Measurements from ENCODE around the gene PDE6A. TPM values are rescaled to one million over a fixed set of nuclear protein-coding genes. Genes with fewer than 3 reads are reported as not detected.

Gene PDE6A
- polyA plus RNA-seq, 3 donors, result 0.01 TPM; not detected in 2

DNA sequence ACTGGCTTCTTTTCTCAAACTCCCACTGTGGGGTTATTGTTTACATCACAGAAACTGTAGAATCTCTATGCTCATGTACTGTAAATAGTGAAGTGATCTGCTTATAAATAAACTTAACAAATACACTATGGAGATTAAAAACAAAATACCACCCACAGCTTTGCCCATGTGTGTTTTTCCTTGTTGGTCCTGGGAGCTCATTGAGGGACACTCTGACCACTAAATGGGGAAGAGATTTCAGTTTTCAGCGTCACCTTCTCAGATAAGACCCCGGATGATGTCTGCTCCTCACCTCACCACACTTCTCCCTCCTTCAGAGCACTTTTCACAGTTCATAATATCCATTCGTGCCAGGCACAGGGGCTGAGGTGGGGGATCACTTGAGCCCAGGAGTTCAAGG is 89.7 kb downstream of the PDE6A start:
- Histone ChIP-seq H3K9me3 (replicated peaks in 1 of 2; ENCODE audit: control insufficient read depth in 1 of 2, insufficient read depth in 1 of 2, low read length in 2 of 2) (no peaks in the 10 kb centered on the region), H2AFZ (ENCODE audit: insufficient read depth, low read depth, low read length, poor library complexity, severe bottlenecking) (no peak overlapping the region), H3K27ac (ENCODE audit: low read depth in 1 of 2, low read length in 2 of 2) (no peak overlapping the region), H3K9ac (ENCODE audit: insufficient read depth, low read length, poor library complexity, severe bottlenecking) (no peak overlapping the region), H3K4me1 (ENCODE audit: control insufficient read depth in 1 of 2, insufficient read depth in 2 of 2, low read length in 2 of 2) (no peaks in the 10 kb centered on the region), H3K4me3 (replicated peaks in 1 of 3; ENCODE audit: low read depth in 2 of 3, low read length in 3 of 3) (no peak overlapping the region), H4K20me1 (ENCODE audit: insufficient read depth, low read length) (peaks cover 15% of the 10 kb centered on the region), H3K79me2 (ENCODE audit: insufficient read depth, low read length) (no peaks in the 10 kb centered on the region), H3K36me3 (replicated peaks in 1 of 2; ENCODE audit: control insufficient read depth in 1 of 2, insufficient read depth in 2 of 2, low read length in 2 of 2) (peaks cover 22 to 50% of the 10 kb centered on the region in 2 donors), H3K4me2 (replicated peaks; ENCODE audit: extremely low read depth, low read length, poor library complexity, severe bottlenecking) (no peak overlapping the region), H3K27me3 (ENCODE audit: control insufficient read depth in 2 of 2, insufficient read depth in 2 of 2, low read length in 2 of 2) (no peaks in the 10 kb centered on the region)
- Mint-ChIP-seq H3K4me1 (peaks cover 8% of the 10 kb centered on the region), H3K36me3 (peaks cover 45 to 56% of the 10 kb centered on the region in 2 donors), H3K4me3 (no peak overlapping the region), H3K27ac (no peak overlapping the region), H3K27me3 (ENCODE audit: low read depth in 3 of 3) (no peaks in the 10 kb centered on the region), H3K9me3 (no peaks in the 10 kb centered on the region)
- DNase-seq, result no peak
- intact Hi-C loops (cut with micrococcal nuclease), result no loop called here
- TF ChIP-seq, protein P1, sequence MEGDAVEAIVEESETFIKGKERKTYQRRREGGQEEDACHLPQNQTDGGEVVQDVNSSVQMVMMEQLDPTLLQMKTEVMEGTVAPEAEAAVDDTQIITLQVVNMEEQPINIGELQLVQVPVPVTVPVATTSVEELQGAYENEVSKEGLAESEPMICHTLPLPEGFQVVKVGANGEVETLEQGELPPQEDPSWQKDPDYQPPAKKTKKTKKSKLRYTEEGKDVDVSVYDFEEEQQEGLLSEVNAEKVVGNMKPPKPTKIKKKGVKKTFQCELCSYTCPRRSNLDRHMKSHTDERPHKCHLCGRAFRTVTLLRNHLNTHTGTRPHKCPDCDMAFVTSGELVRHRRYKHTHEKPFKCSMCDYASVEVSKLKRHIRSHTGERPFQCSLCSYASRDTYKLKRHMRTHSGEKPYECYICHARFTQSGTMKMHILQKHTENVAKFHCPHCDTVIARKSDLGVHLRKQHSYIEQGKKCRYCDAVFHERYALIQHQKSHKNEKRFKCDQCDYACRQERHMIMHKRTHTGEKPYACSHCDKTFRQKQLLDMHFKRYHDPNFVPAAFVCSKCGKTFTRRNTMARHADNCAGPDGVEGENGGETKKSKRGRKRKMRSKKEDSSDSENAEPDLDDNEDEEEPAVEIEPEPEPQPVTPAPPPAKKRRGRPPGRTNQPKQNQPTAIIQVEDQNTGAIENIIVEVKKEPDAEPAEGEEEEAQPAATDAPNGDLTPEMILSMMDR (IDR thresholded peaks at IDR 0.05), result no peak
- WGBS (ENCODE audit: insufficient coverage), result no CpG with 5 or more reads among the region's 3 CpGs

DNA sequence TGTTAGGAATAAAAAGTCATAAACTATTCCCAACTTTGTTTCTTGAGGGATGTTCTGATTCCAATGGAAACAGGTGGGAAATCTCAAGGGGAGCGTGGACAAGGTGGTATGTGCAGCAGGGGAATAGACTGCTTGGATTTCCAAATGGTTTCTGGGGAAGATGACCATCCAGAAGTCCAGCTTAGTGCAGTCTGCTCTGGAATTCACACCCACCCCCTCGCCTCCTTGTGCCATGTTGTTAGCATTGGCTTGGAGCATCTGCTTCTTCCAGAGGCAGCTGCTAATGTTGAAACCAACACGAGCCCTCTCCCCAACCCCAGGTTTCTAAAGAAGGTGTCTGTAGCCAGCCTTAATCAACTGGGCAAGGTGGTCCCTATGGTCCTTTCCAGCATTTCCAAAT is 90.9 kb downstream of the PDE6A start:
- Histone ChIP-seq H3K4me3 (replicated peaks in 1 of 3; ENCODE audit: low read depth in 2 of 3, low read length in 3 of 3) (no peak overlapping the region), H3K9ac (ENCODE audit: insufficient read depth, low read length, poor library complexity, severe bottlenecking) (no peak overlapping the region), H2AFZ (ENCODE audit: insufficient read depth, low read depth, low read length, poor library complexity, severe bottlenecking) (no peak overlapping the region), H3K79me2 (ENCODE audit: insufficient read depth, low read length) (no peaks in the 10 kb centered on the region), H3K27me3 (ENCODE audit: control insufficient read depth in 2 of 2, insufficient read depth in 2 of 2, low read length in 2 of 2) (no peaks in the 10 kb centered on the region), H3K36me3 (replicated peaks in 1 of 2; ENCODE audit: control insufficient read depth in 1 of 2, insufficient read depth in 2 of 2, low read length in 2 of 2) (peaks cover 33 to 62% of the 10 kb centered on the region in 2 donors), H3K27ac (ENCODE audit: low read depth in 1 of 2, low read length in 2 of 2) (no peak overlapping the region), H3K4me2 (replicated peaks; ENCODE audit: extremely low read depth, low read length, poor library complexity, severe bottlenecking) (no peak overlapping the region), H3K9me3 (replicated peaks in 1 of 2; ENCODE audit: control insufficient read depth in 1 of 2, insufficient read depth in 1 of 2, low read length in 2 of 2) (no peaks in the 10 kb centered on the region), H4K20me1 (ENCODE audit: insufficient read depth, low read length) (peaks cover 15% of the 10 kb centered on the region), H3K4me1 (ENCODE audit: control insufficient read depth in 1 of 2, insufficient read depth in 2 of 2, low read length in 2 of 2) (no peaks in the 10 kb centered on the region)
- H3K27me3 Mint-ChIP-seq (ENCODE audit: low read depth in 3 of 3), result no peaks in the 10 kb centered on the region
- peaks cover 54 to 65% of the 10 kb centered on the region in 2 donors for H3K36me3 Mint-ChIP-seq
- intact Hi-C loops (cut with micrococcal nuclease), result no loop called here
- DNase-seq, result no peak
- no peaks in the 10 kb centered on the region for H3K9me3 Mint-ChIP-seq
- no CpG with 5 or more reads among the region's 3 CpGs for WGBS (ENCODE audit: insufficient coverage)
- peaks cover 8% of the 10 kb centered on the region for H3K4me1 Mint-ChIP-seq
- no peak overlapping the region for H3K27ac Mint-ChIP-seq
- no peak overlapping the region for H3K4me3 Mint-ChIP-seq
- TF ChIP-seq, protein P1 (IDR thresholded peaks at IDR 0.05), result no peak

Data from CD14-positive monocyte (primary cell).